ENCODE results near the gene FAM181A.

FAM181A gene

GRCh38 chr14:93915070-93915705 is 12.0 kb upstream of the FAM181A start:
- H3K4me3 ChIP-seq (ENCODE audit: low read length) = no peak overlapping the region
- no peak for TF ChIP-seq ZNF274 (IDR thresholded peaks at IDR 0.05; ENCODE audit: low read depth, low read length)

GRCh38 chr14:93915800-93916199 is 11.3 kb upstream of the FAM181A start:
- no peak for TF ChIP-seq ZNF274 (IDR thresholded peaks at IDR 0.05; ENCODE audit: low read depth, low read length)
- no peak overlapping the region for H3K4me3 ChIP-seq (ENCODE audit: low read length)

- no peak overlapping the region for H3K4me3 ChIP-seq (ENCODE audit: low read length)
- no peak for TF ChIP-seq ZNF274 (IDR thresholded peaks at IDR 0.05; ENCODE audit: low read depth, low read length)
Measured at GRCh38 chr14:93916498-93916897, 10.6 kb upstream of the FAM181A start.

- no peak overlapping the region for H3K4me3 ChIP-seq (ENCODE audit: low read length)
- TF ChIP-seq ZNF274 (IDR thresholded peaks at IDR 0.05; ENCODE audit: low read depth, low read length) = no peak
Measured at GRCh38 chr14:93917141-93917540, 10.0 kb upstream of the FAM181A start.

- H3K4me3 ChIP-seq (ENCODE audit: low read length) = no peak overlapping the region
- TF ChIP-seq ZNF274 (IDR thresholded peaks at IDR 0.05; ENCODE audit: low read depth, low read length) = no peak
Measured at GRCh38 chr14:93921001-93921806, 5.9 kb upstream of the FAM181A start.

- no peak overlapping the region for H3K4me3 ChIP-seq (ENCODE audit: low read length)
- TF ChIP-seq ZNF274 (IDR thresholded peaks at IDR 0.05; ENCODE audit: low read depth, low read length) = no peak
Measured at GRCh38 chr14:93923626-93924025, 3.5 kb upstream of the FAM181A start.

- no peak overlapping the region for H3K4me3 ChIP-seq (ENCODE audit: low read length)
- TF ChIP-seq ZNF274 (IDR thresholded peaks at IDR 0.05; ENCODE audit: low read depth, low read length) = no peak
Measured at GRCh38 chr14:93924592-93925355, 2.4 kb upstream of the FAM181A start.

GRCh38 chr14:93925374-93925895 is 1.7 kb upstream of the FAM181A start:
- H3K4me3 ChIP-seq (ENCODE audit: low read length) = no peak overlapping the region
- TF ChIP-seq ZNF274 (IDR thresholded peaks at IDR 0.05; ENCODE audit: low read depth, low read length) = no peak

GRCh38 chr14:93926245-93926872 is 785 bp upstream of the FAM181A start:
- no peak overlapping the region for H3K4me3 ChIP-seq (ENCODE audit: low read length)
- TF ChIP-seq ZNF274 (IDR thresholded peaks at IDR 0.05; ENCODE audit: low read depth, low read length) = no peak

GRCh38 chr14:93927800-93928145 is 629 bp downstream of the FAM181A start:
- no peak for TF ChIP-seq ZNF274 (IDR thresholded peaks at IDR 0.05; ENCODE audit: low read depth, low read length)
- no peak overlapping the region for H3K4me3 ChIP-seq (ENCODE audit: low read length)

GRCh38 chr14:93928184-93929047 is 1.3 kb downstream of the FAM181A start:
- no peak overlapping the region for H3K4me3 ChIP-seq (ENCODE audit: low read length)
- TF ChIP-seq ZNF274 (IDR thresholded peaks at IDR 0.05; ENCODE audit: low read depth, low read length) = no peak

- no peak overlapping the region for H3K4me3 ChIP-seq (ENCODE audit: low read length)
- TF ChIP-seq ZNF274 (IDR thresholded peaks at IDR 0.05; ENCODE audit: low read depth, low read length) = no peak
Measured at GRCh38 chr14:93929048-93929535, 1.9 kb downstream of the FAM181A start.

- no peak for TF ChIP-seq ZNF274 (IDR thresholded peaks at IDR 0.05; ENCODE audit: low read depth, low read length)
- no peak overlapping the region for H3K4me3 ChIP-seq (ENCODE audit: low read length)
Measured at GRCh38 chr14:93929657-93930056, 2.5 kb downstream of the FAM181A start.
